Heart left ventricle (tissue), 16 donors: Measurements from ENCODE around the gene LRP1B. TPM values are rescaled to one million over a fixed set of nuclear protein-coding genes. Genes with fewer than 3 reads are reported as not detected.

Experiments
- ATAC-seq, 4 donors: fragments of 200-7000 bp; cut with Tn5 transposase; one replicate each; pipeline ENCODE4 v1.9.1; 2020 to 2022; ENCODE audit warnings: moderate library complexity in 4 of 4, mild to moderate bottlenecking in 3 of 4, moderate number of reproducible peaks in 1 of 4
- DNase-seq, 5 donors: peaks; one replicate each; pipeline ENCODE4 v3.0.0-alpha.2; 2020
- H3K27ac ChIP-seq, 12 donors: fragments of 200-600 bp; sonication (generic) in 4 of 12; one replicate each; pipeline versions ENCODE4 v1.5.0 to v1.8.0; 2016 to 2022; ENCODE audit warnings: mild to moderate bottlenecking in 2 of 12
- H3K27me3 ChIP-seq, 9 donors: fragments of 200-600 bp; sonication (generic) in 2 of 9; one replicate each; pipeline versions ENCODE4 v1.5.1 to v1.8.0; 2016 to 2022; ENCODE audit warnings: mild to moderate bottlenecking in 3 of 9
- H3K36me3 ChIP-seq, 9 donors: fragments of 200-600 bp; sonication (generic) in 2 of 9; one replicate each; pipeline versions ENCODE4 v1.5.0 to v1.8.0; 2018 to 2022; ENCODE audit warnings: mild to moderate bottlenecking in 2 of 9
- H3K4me1 ChIP-seq, 12 donors: fragments of 200-600 bp; sonication (generic) in 4 of 12; one replicate each; pipeline versions ENCODE4 v1.5.0 to v1.8.0; 2016 to 2022; ENCODE audit warnings: mild to moderate bottlenecking in 3 of 12
- H3K4me3 ChIP-seq, 12 donors: fragments of 200-600 bp; sonication (generic) in 4 of 12; one replicate each; pipeline versions ENCODE4 v1.5.0 to v1.8.0; 2017 to 2022; ENCODE audit warnings: mild to moderate bottlenecking in 9 of 12, moderate library complexity in 4 of 12
- H3K9me3 ChIP-seq, 12 donors: fragments of 200-600 bp; sonication (generic) in 4 of 12; one replicate each; pipeline versions ENCODE4 v1.5.0 to v1.8.0; 2016 to 2022; ENCODE audit warnings: mild to moderate bottlenecking in 1 of 12
- POLR2A ChIP-seq, 2 donors: fragments of 450-650 bp; IDR thresholded peaks; one replicate each; pipeline ENCODE4 v1.6.1; 2017; ENCODE audit warnings: antibody characterized with exemption in 2 of 2, mild to moderate bottlenecking in 2 of 2, moderate library complexity in 2 of 2
- WGBS, 4 donors: extraction: QIAGEN DNeasy Blood & Tissue Kit in 2 of 4; methylation state at CpG; one replicate each; pipeline versions ENCODE4 v1.1.5 to v1.1.7; 2013 to 2018; 5-methylcytosine and 5-hydroxymethylcytosine counted together
- intact Hi-C, 10 donors: fragments of 100-400 bp; cut with DNase I; formaldehyde crosslinking; loops; one replicate each; pipeline versions ENCODE4 v1.11.1 to v1.14.2; 2022
- polyA plus RNA-seq, 2 donors: library from polyadenylated mRNA; stranded (reverse); fragments of 200-250 nt; gene quantifications; one replicate each; pipeline ENCODE4 v1.2.3, GENCODE V29; 2013
- total RNA-seq, 9 donors: library from RNA; depleted of rRNA in 2 of 9; stranded (reverse); fragments of >200 nt in 2 of 9; fragmentation: NEBNext Ultra II Directional in 3 of 9; extraction: Animal tissue kit (Norgen Biotek cat#: 25700) in 3 of 9; gene quantifications; one replicate each; pipeline versions ENCODE4 v1.1.0 to v1.2.4, GENCODE V29; 2016 to 2023
- TF ChIP-seq, protein P1 (sequence below), 12 donors: fragments of 200-600 bp; sonication (generic) in 4 of 12; IDR thresholded peaks; one replicate each; pipeline versions ENCODE4 v1.5.0 to v1.8.0; 2018 to 2022; ENCODE audit warnings: antibody characterized with exemption in 12 of 12, mild to moderate bottlenecking in 5 of 12
- donor health status: ischemic (EF 13 %, LVEDD 7.1; RV severe dilation, severe dysfunction).
- donor health status: healthy with polysubstance abuse.
- donor health status: DM: no; HTN: yes; CAD: no.
- donor health status: DM: no; HTN: no; CAD: no.
- donor health status: ischemic (EF 25% LVEDD 6.9; RV normal size, moderate dysfunction).
- donor health status: ischemic (EF 25% LVEDD 5.7; RV mildly dilated, moderate dysfunction).
- donor health status: healthy.
- donor health status: DM: yes; HTN: yes; CAD: no.
- donor health status: ischemic (EF 35%, LVEDD 5.7; RV mildly dilated, moderate dysfunction).
- donor health status: nonischemic (EF 11% LVEDD 7.7; RV severe dilation, severe dysfunction).
- donor health status: DM: yes; HTN: yes; CAD: no.
- donor health status: PGD.
- donor health status: ischemic (EF 29% LVEDD 5.4; RV normal size, mild dysfunction).
- donor health status: nonischemic (EF 23%, LVEDD 6.1; RV moderate dilation, normal function).

LRP1B gene
- total and polyA plus RNA-seq, 11 donors: 0.01 to 0.19 (median 0.11) TPM; not detected in 2

DNA sequence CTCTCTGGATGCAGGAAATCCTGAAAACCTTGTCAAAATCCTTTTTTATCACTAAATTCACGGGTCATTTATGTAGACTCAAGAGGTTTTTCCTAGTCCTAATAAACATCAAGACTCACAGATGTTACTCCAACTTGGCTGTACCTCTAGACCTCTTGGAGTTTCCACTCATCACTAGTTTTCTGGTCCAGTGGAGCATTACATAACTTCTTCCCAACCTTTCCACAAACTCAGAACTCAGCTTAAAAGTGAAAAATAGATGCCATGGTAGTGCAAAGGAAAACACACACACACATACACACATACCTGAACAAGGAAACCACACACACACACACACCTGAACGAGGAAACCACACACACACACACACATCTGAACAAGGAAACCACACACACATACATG lies 807.2 kb downstream of the LRP1B start:
- Histone ChIP-seq H3K9me3 (no peaks in the 10 kb centered on the region), H3K27me3 (no peaks in the 10 kb centered on the region), H3K36me3 (no peaks in the 10 kb centered on the region), H3K27ac (no peak overlapping the region), H3K4me1 (no peaks in the 10 kb centered on the region), H3K4me3 (no peak overlapping the region)
- WGBS, 4 donors: 51 to 63% (median 54%) methylated on average over 2 of the region's 2 CpGs
- no peak for TF ChIP-seq POLR2A (IDR thresholded peaks at IDR 0.05)
- TF ChIP-seq, protein P1, sequence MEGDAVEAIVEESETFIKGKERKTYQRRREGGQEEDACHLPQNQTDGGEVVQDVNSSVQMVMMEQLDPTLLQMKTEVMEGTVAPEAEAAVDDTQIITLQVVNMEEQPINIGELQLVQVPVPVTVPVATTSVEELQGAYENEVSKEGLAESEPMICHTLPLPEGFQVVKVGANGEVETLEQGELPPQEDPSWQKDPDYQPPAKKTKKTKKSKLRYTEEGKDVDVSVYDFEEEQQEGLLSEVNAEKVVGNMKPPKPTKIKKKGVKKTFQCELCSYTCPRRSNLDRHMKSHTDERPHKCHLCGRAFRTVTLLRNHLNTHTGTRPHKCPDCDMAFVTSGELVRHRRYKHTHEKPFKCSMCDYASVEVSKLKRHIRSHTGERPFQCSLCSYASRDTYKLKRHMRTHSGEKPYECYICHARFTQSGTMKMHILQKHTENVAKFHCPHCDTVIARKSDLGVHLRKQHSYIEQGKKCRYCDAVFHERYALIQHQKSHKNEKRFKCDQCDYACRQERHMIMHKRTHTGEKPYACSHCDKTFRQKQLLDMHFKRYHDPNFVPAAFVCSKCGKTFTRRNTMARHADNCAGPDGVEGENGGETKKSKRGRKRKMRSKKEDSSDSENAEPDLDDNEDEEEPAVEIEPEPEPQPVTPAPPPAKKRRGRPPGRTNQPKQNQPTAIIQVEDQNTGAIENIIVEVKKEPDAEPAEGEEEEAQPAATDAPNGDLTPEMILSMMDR (IDR thresholded peaks at IDR 0.05): no peak
- DNase-seq: no peak
- ATAC-seq: no peak
- intact Hi-C loops: no loop called here

DNA sequence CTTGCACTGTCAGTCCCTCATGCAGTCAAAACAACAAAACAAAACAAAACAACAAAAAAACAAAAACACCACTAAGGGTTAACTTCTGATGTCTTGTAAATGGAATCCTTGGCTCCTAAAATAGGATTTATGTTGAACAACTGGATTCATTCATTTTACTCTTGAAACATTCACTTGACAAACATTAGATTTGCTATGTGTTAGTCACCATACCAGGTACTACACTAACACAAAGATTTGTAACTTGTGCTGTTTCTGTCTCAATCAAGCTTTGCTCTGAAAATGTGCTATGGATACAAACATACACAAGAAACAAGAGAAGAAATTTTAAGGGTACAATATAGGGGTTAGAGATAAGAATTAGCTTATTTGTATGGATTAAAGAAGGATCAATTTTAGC lies 812.8 kb downstream of the LRP1B start:
- TF ChIP-seq, protein P1 (IDR thresholded peaks at IDR 0.05): no peak
- no peak for TF ChIP-seq POLR2A (IDR thresholded peaks at IDR 0.05)

DNA sequence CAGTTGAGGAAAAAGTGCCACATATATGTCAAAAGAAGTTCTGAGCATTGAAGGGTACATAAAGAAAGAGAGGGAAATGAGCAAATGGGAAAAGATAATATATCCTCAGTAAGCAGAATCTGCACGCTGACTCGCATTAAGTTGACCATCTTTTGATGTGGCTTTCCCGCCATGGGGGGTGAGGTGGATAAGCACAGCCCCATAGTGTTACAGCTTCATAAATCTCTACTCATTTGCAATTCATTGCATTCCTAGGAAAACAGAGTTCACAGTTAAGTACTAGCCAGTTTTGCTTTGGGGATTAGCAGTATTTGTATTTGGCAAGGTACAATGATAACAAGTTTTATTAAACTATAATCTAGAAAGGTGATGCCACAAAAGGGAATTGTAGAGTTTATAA lies 814.2 kb downstream of the LRP1B start:
- Histone ChIP-seq H3K4me3 (no peak overlapping the region), H3K27ac (no peak overlapping the region), H3K4me1 (no peaks in the 10 kb centered on the region), H3K27me3 (no peaks in the 10 kb centered on the region), H3K9me3 (no peaks in the 10 kb centered on the region), H3K36me3 (no peaks in the 10 kb centered on the region)
- 86 to 92% (median 90%) methylated on average over 3 of the region's 3 CpGs for WGBS, 4 donors
- DNase-seq (no peak), ATAC-seq (no peak)
- TF ChIP-seq, protein P1 (IDR thresholded peaks at IDR 0.05): no peak
- no peak for TF ChIP-seq POLR2A (IDR thresholded peaks at IDR 0.05)
- intact Hi-C loops: no loop called here

More for the DNA sequence above, 812.8 kb downstream of the LRP1B start:
- no peaks in the 10 kb centered on the region for H3K27me3 ChIP-seq
- no peaks in the 10 kb centered on the region for H3K9me3 ChIP-seq
- DNase-seq: no peak
- intact Hi-C loops: no loop called here
- H3K4me3 ChIP-seq: no peak overlapping the region
- H3K27ac ChIP-seq: no peak overlapping the region
- no peaks in the 10 kb centered on the region for H3K36me3 ChIP-seq
- no peak for ATAC-seq
- no peaks in the 10 kb centered on the region for H3K4me1 ChIP-seq

DNA sequence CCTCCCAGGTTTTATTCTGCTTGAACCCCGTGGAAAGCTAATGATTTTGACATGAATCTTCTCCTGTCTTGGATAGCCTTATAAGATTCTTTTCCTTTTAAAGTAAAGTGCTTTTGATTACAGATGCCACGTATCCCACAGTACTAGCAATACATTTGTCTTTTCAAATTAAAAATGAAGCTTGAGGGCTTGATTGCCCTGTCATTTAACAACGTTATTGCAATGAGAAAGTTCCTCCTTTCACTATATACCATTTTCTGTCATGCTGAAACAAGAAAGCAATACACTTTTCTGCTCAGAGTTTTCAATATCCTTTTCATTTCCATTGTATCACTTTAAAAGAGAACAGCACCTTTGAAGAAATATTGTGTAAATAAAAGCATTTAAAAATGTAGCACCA lies 814.7 kb downstream of the LRP1B start:
- WGBS, 4 donors: 66 to 76% (median 75%) methylated on average over 3 of the region's 3 CpGs
- intact Hi-C loops: no loop called here
- Histone ChIP-seq H3K27ac (no peak overlapping the region), H3K4me3 (no peak overlapping the region), H3K4me1 (no peaks in the 10 kb centered on the region), H3K36me3 (no peaks in the 10 kb centered on the region), H3K27me3 (no peaks in the 10 kb centered on the region), H3K9me3 (no peaks in the 10 kb centered on the region)
- TF ChIP-seq, protein P1 (IDR thresholded peaks at IDR 0.05): no peak
- no peak for TF ChIP-seq POLR2A (IDR thresholded peaks at IDR 0.05)
- ATAC-seq: no peak
- DNase-seq: no peak
